ENCODE measurements around the gene CDK4.

- no peak for TF ChIP-seq POLR2A (IDR thresholded peaks at IDR 0.05; ENCODE audit: insufficient read depth in 1 of 2, low read depth in 2 of 2, low read length in 2 of 2)
- no peak for TF ChIP-seq EP300 (IDR thresholded peaks at IDR 0.05; ENCODE audit: low read depth in 2 of 2, low read length in 2 of 2)
- TF ChIP-seq EP300 (CRISPR knock-in tag; IDR thresholded peaks at IDR 0.05; ENCODE audit: borderline replicate concordance), result no peak
- no peak for TF ChIP-seq ZNF629 (CRISPR knock-in tag; conservative IDR thresholded peaks at IDR 0.05)
Measured at GRCh38 chr12:57760347-57760982, 8.4 kb upstream of the CDK4 start.
